Panc1 (cell line): ENCODE results near the gene DNAH6. TPM values are rescaled to one million over a fixed set of nuclear protein-coding genes. Genes with fewer than 3 reads are reported as not detected.

Source experiments
- ATAC-seq: fragments of 200-7000 bp; cut with Tn5 transposase; 2 replicates; pipeline ENCODE4 v1.9.1; 2020; ENCODE audit warnings: mild to moderate bottlenecking, moderate library complexity
- BruUV-seq: library from RNA; stranded (reverse); fragments of 400-500 nt; replicated peaks from 2 replicates; lab custom pipeline; 2021; lab: Mats Ljungman, UMichigan
- CTCF ChIA-PET: fragments of 300-600 bp; sonication (Branson Sonifier 250); formaldehyde crosslinking; loops from one replicate; lab custom pipeline; 2022; ENCODE audit warnings: antibody characterized with exemption; lab: Charles Lee
- POLR2A ChIA-PET: fragments of 300-600 bp; sonication (Branson Sonifier 250); formaldehyde crosslinking; loops from one replicate; lab custom pipeline; 2022; ENCODE audit warnings: antibody characterized with exemption; lab: Charles Lee
- DNase-seq: peaks from one replicate; pipeline ENCODE4 v3.0.0-alpha.2; 2010; ENCODE audit warnings: low read depth, low spot score
- H3K27ac ChIP-seq: 2 replicates; pipeline ENCODE4 v1.5.1; 2011; ENCODE audit warnings: mild to moderate bottlenecking, low read length, inconsistent platforms
- H3K27me3 ChIP-seq: fragments of 200-500 bp; sonication (Bioruptor generic); 2 replicates; pipeline ENCODE4 v1.6.0; 2014; ENCODE audit warnings: low read length, inconsistent platforms; ENCODE audit not compliant: control insufficient read depth, insufficient read depth
- H3K36me3 ChIP-seq: fragments of 200-500 bp; sonication (Bioruptor generic); 2 replicates; pipeline ENCODE4 v1.5.1; 2014; ENCODE audit warnings: inconsistent platforms, mild to moderate bottlenecking, low read length, moderate library complexity; ENCODE audit not compliant: control insufficient read depth, insufficient read depth
- H3K4me1 ChIP-seq: 2 replicates; pipeline ENCODE4 v1.5.1; 2011; ENCODE audit warnings: inconsistent platforms, mild to moderate bottlenecking, low read length, moderate library complexity; ENCODE audit not compliant: control insufficient read depth, insufficient read depth
- H3K4me3 ChIP-seq, 2 experiments: 2 replicates each; pipeline ENCODE4 v1.5.1; 2011 to 2012; ENCODE audit warnings: low read depth in 2 of 2, low read length in 2 of 2, mild to moderate bottlenecking in 2 of 2, inconsistent platforms in 1 of 2, moderate library complexity in 1 of 2
- H3K9me3 ChIP-seq: fragments of 200-500 bp; sonication (Bioruptor generic); 2 replicates; pipeline ENCODE4 v1.5.1; 2014; ENCODE audit warnings: low read depth, mild to moderate bottlenecking, inconsistent platforms, low read length, moderate library complexity; ENCODE audit not compliant: control insufficient read depth, insufficient read depth
- CTCF ChIP-seq: fragments of 450-650 bp; IDR thresholded peaks from 2 replicates; pipeline ENCODE4 v1.5.1; 2017; ENCODE audit warnings: mild to moderate bottlenecking
- POLR2AphosphoS5 ChIP-seq: IDR thresholded peaks from 2 replicates; pipeline ENCODE4 v1.6.1; 2012; ENCODE audit warnings: mild to moderate bottlenecking, low read depth, low read length, moderate library complexity
- REST ChIP-seq, 2 experiments: IDR thresholded peaks; 2 replicates each; pipeline ENCODE4 v1.6.1; 2011 to 2012; ENCODE audit warnings: low read depth in 2 of 2, control low read depth in 1 of 2, low read length in 1 of 2, mild to moderate bottlenecking in 1 of 2, moderate library complexity in 1 of 2; ENCODE audit not compliant: insufficient read depth in 1 of 2
- SIN3A ChIP-seq: IDR thresholded peaks from 2 replicates; pipeline ENCODE4 v1.6.1; 2012; ENCODE audit warnings: low read depth, mild to moderate bottlenecking, low read length, moderate library complexity, borderline replicate concordance; ENCODE audit not compliant: insufficient read depth
- TCF7L2 ChIP-seq: IDR thresholded peaks from 2 replicates; pipeline ENCODE4 v1.6.1; 2011; ENCODE audit warnings: mild to moderate bottlenecking, low read depth, low read length, inconsistent platforms
- in situ Hi-C: cut with HindIII; loops from 2 replicates; pipeline ENCODE4 v1.10.0; 2016; ENCODE audit warnings: low sequenced_read_pairs, low pct_unique_long_range_greater_than_20kb
- intact Hi-C: fragments of 100-400 bp; cut with micrococcal nuclease; formaldehyde crosslinking; loops from one replicate; pipeline ENCODE4 v1.10.0; 2022; ENCODE audit not compliant: unreplicated experiment
- total RNA-seq: library from RNA; stranded (reverse); gene quantifications from one replicate; pipeline ENCODE4 v1.2.1, GENCODE V29; 2021; ENCODE audit not compliant: unreplicated experiment

Gene DNAH6
- total RNA-seq, 1 experiment from 2014 or later = 0.26 TPM

GRCh38 chr2:84496386-84496785, 19.9 kb upstream of the DNAH6 start:
- POLR2A ChIA-PET = no interaction called here

GRCh38 chr2:84497285-84497684, 19.0 kb upstream of the DNAH6 start:
- Histone ChIP-seq H3K36me3 (no peaks in the 10 kb centered on the region), H3K9me3 (no peaks in the 10 kb centered on the region), H3K4me1 (no peaks in the 10 kb centered on the region), H3K4me3 (no peak overlapping the region), H3K27me3 (no peaks in the 10 kb centered on the region; the same call in 1 of the 2 replicates), H3K27ac (no peak overlapping the region)
- no peak for DNase-seq
- TF ChIP-seq POLR2AphosphoS5 = no peak
- TF ChIP-seq REST (IDR thresholded peaks at IDR 0.05; ENCODE audit: insufficient read depth in 1 of 2, low read depth in 2 of 2, low read length in 1 of 2) = no peak
- no peak for TF ChIP-seq SIN3A
- TF ChIP-seq TCF7L2 = no peak
- no peak for TF ChIP-seq CTCF
- no TSS peak for BruUV-seq
- ATAC-seq = no peak
- in situ Hi-C loops (no loop called here), intact Hi-C loops (loop anchor here (5.0 kb wide), 3 partner anchors 370 to 430 kb away; partner anchors contain the start of gene TRABD2A)
- ChIA-PET POLR2A (no interaction called here), CTCF (no interaction called here)

More at GRCh38 chr2:84496386-84496785, 19.9 kb upstream of the DNAH6 start:
- Histone ChIP-seq H3K9me3 (no peaks in the 10 kb centered on the region), H3K4me1 (no peaks in the 10 kb centered on the region), H3K27ac (no peak overlapping the region), H3K27me3 (no peaks in the 10 kb centered on the region; the same call in 1 of the 2 replicates), H3K36me3 (no peaks in the 10 kb centered on the region), H3K4me3 (no peak overlapping the region)
- TF ChIP-seq POLR2AphosphoS5 = no peak
- no peak for TF ChIP-seq SIN3A
- TF ChIP-seq REST (IDR thresholded peaks at IDR 0.05; ENCODE audit: insufficient read depth in 1 of 2, low read depth in 2 of 2, low read length in 1 of 2) = no peak
- no peak for TF ChIP-seq TCF7L2
- no peak for TF ChIP-seq CTCF
- intact Hi-C loops (loop anchor here (1.0 to 5.0 kb wide), 4 partner anchors 135 to 431 kb away; partner anchors contain the start of gene TRABD2A), in situ Hi-C loops (no loop called here)
- CTCF ChIA-PET = no interaction called here
- BruUV-seq = no TSS peak
- ATAC-seq (no peak), DNase-seq (no peak)
